Measurements from ENCODE around the gene SLC4A5. TPM values are rescaled to one million over a fixed set of nuclear protein-coding genes. Genes with fewer than 3 reads are reported as not detected.

SLC4A5 gene
- 1 to 10 TPM in 1 of 4 donors, under 1 TPM in 3; 0.24 to 3.8 (median 0.59) TPM for total RNA-seq

GRCh38 chr2:74343316-74343715, at the start of gene SLC4A5:
Gene SLC4A5, minus strand, starts transcription at chr2:74343416. Its CDS starts 28,393 bp downstream, at chr2:74315023.
- Histone ChIP-seq H3K27ac (no peak within 1 kb of the TSS), H3K4me3 (no peak within 1 kb of the TSS), H3K4me1 (no peaks in the 10 kb centered on the region), H3K36me3 (no peaks in the 10 kb centered on the region), H3K27me3 (no peaks in the 10 kb centered on the region), H3K9me3 (no peaks in the 10 kb centered on the region)
- no peak for ATAC-seq
- in situ Hi-C loops (cut with MboI; ENCODE audit: low sequenced_read_pairs in 4 of 4) (loop anchor here in 2 of 4 donors (25.0 kb wide), 1 partner anchor 531 kb away; no protein-coding TSS in a partner anchor), intact Hi-C loops (cut with DNase I; ENCODE audit: low total_unique reads) (no loop called here)
- TF ChIP-seq CTCF (IDR thresholded peaks at IDR 0.05 in 4 of 5, conservative IDR thresholded peaks at IDR 0.05 in 1 of 5) (no peak), POLR2A (IDR thresholded peaks at IDR 0.05) (no peak)
- no peak for DNase-seq

GRCh38 chr2:74392449-74392743, 49.2 kb upstream of the SLC4A5 start:
- TF ChIP-seq CTCF (IDR thresholded peaks at IDR 0.05 in 4 of 5, conservative IDR thresholded peaks at IDR 0.05 in 1 of 5): no peak
- no peak for TF ChIP-seq POLR2A (IDR thresholded peaks at IDR 0.05)
- intact Hi-C loops (cut with DNase I; ENCODE audit: low total_unique reads) (loop anchor here (10.0 kb wide), 1 partner anchor 568 kb away; the partner anchor contains the start of gene STAMBP), in situ Hi-C loops (cut with MboI; ENCODE audit: low sequenced_read_pairs in 4 of 4) (no loop called here)
- ATAC-seq: no peak
- no peaks in the 10 kb centered on the region for H3K36me3 ChIP-seq
- peak overlapping the region in 2 of 4 donors; percentile 84 to 91 for H3K27ac ChIP-seq
- H3K9me3 ChIP-seq: no peaks in the 10 kb centered on the region
- peak overlapping the region; percentile 79 to 83 (median 82) for H3K4me3 ChIP-seq
- DNase-seq: no peak
- peaks cover 35 to 40% of the 10 kb centered on the region in 2 donors for H3K4me1 ChIP-seq
- H3K27me3 ChIP-seq: no peaks in the 10 kb centered on the region

GRCh38 chr2:74391580-74392448, 48.6 kb upstream of the SLC4A5 start:
- intact Hi-C loops (cut with DNase I; ENCODE audit: low total_unique reads): loop anchor here (1.0 to 10.0 kb wide), 2 partner anchors 63 to 567 kb away; partner anchors contain the start of genes INO80B and STAMBP
- in situ Hi-C loops (cut with MboI; ENCODE audit: low sequenced_read_pairs in 4 of 4): no loop called here
- Histone ChIP-seq H3K4me1 (peaks cover 40 to 41% of the 10 kb centered on the region in 2 donors), H3K27me3 (no peaks in the 10 kb centered on the region), H3K27ac (peak overlapping the region; percentile 84 to 94 (median 89)), H3K4me3 (peak overlapping the region; percentile 79 to 83 (median 82)), H3K36me3 (no peaks in the 10 kb centered on the region), H3K9me3 (no peaks in the 10 kb centered on the region)
- ATAC-seq: peak; percentile 95 to 96
- DNase-seq: peak; percentile 85 to 86
- TF ChIP-seq CTCF (IDR thresholded peaks at IDR 0.05 in 4 of 5, conservative IDR thresholded peaks at IDR 0.05 in 1 of 5): peak; percentile 83 to 98 (median 93)
- peak in 1 of 2 donors; percentile 23 for TF ChIP-seq POLR2A (IDR thresholded peaks at IDR 0.05)

GRCh38 chr2:74391209-74391579, 48.0 kb upstream of the SLC4A5 start:
- no peak for TF ChIP-seq POLR2A (IDR thresholded peaks at IDR 0.05)
- no peak for TF ChIP-seq CTCF (IDR thresholded peaks at IDR 0.05 in 4 of 5, conservative IDR thresholded peaks at IDR 0.05 in 1 of 5)
- intact Hi-C loops (cut with DNase I; ENCODE audit: low total_unique reads) (loop anchor here (1.0 to 10.0 kb wide), 2 partner anchors 64 to 566 kb away; partner anchors contain the start of genes INO80B and STAMBP), in situ Hi-C loops (cut with MboI; ENCODE audit: low sequenced_read_pairs in 4 of 4) (no loop called here)
- ATAC-seq (peak; percentile 25 to 36), DNase-seq (no peak)
- peak overlapping the region; percentile 79 to 83 (median 82) for H3K4me3 ChIP-seq
- no peaks in the 10 kb centered on the region for H3K36me3 ChIP-seq
- no peaks in the 10 kb centered on the region for H3K9me3 ChIP-seq
- H3K4me1 ChIP-seq: peaks cover 40 to 44% of the 10 kb centered on the region in 2 donors
- H3K27me3 ChIP-seq: no peaks in the 10 kb centered on the region
- peak overlapping the region; percentile 84 to 94 (median 89) for H3K27ac ChIP-seq

Data from gastrocnemius medialis (tissue), 4 donors.